Stimulated activated CD8-positive, alpha-beta memory T cell treated with anti-CD3 and anti-CD28 coated beads, Interleukin-7, amount 100 ng/mL, for 4 hours (primary cell): ENCODE data around the gene RAB7A.
"Not testable (repeated sequence)": the region's sequence is repeated elsewhere in the genome, so short reads cannot be mapped to it uniquely, and the experiment has no call there.

Experiments
- DNase-seq, 2 donors: peaks; one replicate each; pipeline ENCODE4 v3.0.0-alpha.2; 2020; ENCODE audit warnings: low read depth in 2 of 2

Gene RAB7A

DNA sequence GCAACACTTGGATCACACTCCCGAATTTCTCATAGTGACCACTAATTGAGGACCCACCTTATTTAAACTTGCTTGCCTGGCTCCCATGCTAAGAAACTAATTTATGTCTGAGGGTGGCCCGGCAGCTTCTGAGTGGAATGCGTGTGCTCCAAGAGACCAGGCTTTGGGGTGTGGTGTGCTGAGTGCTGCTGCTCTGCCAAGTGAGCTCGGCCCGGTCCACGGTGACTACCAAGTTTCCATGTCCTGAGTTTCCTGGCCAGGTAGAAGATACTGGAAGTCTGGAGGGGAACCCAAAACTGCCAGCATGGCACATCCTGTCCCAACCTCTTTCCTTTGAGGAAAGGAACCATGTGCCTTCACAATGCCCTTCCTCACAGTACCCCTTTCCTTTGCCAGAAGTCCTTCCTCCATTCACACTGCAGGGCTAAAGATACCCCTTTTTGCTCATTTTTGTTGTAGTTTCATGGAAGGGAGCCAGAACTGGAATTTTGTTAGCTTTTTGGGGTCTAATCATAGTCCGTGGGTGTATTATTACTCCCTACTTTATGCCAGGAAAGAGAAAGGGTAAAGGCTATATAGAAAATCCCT, 94.4 kb downstream of the RAB7A start:
- no peak for DNase-seq

DNA sequence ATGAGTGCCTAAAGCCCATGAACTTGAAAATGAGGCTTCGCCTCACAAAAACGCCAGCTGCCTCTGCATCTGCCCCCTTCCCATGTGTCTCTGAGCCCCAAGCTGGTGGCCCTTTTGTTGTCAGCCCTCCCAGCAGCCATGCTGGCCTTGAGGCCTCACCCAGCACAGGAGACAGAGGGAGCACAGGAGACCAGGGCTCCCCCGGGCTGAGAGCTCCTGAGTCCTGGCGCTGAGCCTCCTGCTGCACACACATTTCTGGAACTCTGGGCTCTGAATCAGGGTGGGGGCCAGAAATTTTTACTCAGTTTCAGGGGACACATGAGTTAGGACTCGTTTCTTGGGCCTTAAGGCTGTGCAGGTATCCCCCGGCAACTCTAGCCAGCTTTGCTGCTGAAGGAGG, 97.0 kb downstream of the RAB7A start:
- no peak for DNase-seq

DNA sequence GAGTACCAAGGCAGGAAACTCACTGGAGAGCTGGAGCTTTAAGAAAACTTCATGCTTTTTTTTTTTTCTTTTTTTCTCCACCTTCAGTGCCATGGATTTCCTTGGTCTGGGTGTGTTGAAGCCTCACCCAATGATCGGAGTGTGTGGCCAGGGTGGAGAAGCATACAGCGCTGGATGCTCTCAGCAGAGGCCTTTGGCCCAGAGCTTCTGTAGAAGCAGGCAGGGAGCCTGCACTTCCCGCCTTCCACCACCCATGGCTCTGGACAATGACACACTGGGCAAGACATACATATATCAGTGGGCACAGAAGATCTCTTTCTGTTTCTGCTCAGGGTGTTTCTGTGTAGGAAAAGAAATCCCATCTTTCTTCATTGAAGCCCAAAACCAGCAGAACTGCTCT, 97.6 kb downstream of the RAB7A start:
- no peak for DNase-seq

DNA sequence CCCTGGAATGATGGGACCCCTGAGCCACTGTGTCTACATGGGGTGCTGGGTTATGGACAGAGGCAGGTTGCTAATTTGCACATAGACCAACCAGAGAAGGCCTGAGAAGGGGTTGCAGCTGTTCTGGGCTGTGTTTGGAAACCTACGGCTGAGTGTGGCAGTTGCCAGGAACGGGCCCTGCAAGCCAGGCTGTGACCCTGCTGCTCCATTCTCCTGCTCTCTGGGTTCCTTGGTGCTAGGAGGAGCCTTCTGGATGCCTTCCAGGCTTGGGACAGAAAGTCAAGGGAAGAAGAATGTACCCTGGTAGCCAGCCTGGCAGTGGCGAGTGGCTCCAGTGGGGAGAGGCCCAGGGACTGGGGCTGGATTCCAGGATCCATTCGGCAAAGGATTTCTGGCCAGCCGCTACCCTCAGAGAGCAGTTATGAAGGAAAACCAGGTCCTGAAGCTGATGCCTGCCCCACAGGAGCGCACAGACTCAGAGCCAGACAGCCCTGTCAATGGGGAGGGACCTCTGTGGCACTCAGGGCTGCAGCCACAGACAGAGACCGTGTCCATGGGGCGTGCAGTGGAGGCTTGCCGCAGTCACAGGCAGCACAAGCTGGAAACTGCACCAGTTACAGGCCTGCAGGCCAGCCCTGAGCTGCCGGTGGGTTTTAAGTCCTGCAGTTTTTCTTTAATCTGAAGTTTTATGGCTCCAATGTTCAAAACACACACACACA, 98.3 kb downstream of the RAB7A start:
- DNase-seq = no peak

DNA sequence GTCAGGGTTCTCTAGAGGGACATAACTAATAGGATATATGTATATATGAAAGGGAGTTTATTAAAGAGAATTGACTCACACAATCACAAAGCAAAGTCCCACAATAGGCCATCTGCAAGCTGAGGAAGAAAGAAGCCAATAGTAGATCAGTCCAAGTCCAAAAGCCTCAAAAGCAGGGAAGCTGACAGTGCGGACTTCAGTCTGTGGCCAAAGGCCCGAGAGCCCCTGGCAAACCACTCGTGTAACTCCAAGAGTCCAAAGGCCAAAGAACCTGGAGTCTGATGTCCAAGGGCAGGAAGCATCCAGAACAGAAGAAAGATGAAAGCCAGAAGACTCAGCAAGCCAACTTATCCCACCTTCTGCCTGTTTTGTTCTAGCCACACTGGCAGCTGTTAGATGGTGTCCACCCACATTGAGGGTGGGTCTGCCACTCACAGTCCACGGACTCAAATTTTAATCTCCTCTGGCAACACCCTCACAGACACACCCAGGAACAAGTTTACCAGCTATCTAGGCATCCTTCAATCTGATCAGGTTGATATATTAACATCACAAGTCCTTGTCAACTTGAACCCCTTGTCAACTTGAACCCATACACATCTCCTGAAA, 99.2 kb downstream of the RAB7A start:
- DNase-seq = no peak

DNA sequence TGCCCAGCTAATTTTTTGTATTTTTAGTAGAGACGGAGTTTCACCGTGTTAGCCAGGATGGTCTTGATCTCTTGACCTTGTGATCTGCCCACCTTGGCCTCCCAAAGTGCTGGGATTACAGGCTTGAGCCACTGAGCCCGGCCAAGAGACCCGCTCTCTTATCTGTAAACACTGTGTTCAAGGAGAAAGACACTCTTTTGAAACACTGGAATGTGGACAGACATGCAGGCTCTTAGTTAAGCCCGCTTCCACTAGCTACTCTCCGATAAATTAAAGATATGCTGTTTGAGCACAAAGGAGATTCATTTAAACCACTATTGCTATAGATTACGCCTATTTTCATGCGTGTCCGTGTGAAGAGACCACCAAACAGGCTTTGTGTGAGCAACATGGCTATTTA, 103.1 kb downstream of the RAB7A start:
- DNase-seq = not testable (repeated sequence)

DNA sequence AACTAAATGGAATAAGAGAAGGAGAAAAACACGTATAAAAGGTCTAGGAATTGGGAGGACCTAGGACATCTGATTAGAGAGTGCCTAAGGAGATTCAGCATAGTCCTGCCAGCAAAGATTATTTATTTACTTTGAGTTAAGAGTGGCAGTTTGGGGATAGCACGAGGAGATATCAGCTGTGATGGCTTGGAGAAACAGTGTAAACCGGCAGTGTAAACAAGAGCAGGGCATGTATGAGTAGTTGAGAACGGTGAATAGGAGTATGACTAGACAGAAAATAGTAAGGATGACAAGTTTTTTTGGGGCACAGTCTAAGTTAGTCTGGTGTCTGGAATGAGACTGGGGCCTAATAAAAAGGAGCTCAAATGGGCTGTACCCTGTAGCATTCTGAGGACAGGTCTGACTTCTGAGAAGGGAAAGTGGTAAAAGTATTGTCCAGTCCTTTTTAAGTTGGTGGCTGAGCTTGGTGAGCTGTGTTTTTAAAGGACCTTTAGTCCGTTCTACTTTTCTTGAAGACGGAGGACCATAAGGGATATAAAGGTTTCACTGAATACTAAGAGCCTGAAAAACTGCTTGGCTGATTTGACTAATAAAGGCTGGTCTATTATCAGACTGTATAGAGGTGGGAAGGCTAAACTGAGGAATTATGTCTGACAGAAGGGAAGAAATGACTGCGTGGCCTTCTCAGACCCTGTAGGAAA, 104.1 kb downstream of the RAB7A start:
- not testable (repeated sequence) for DNase-seq

DNA sequence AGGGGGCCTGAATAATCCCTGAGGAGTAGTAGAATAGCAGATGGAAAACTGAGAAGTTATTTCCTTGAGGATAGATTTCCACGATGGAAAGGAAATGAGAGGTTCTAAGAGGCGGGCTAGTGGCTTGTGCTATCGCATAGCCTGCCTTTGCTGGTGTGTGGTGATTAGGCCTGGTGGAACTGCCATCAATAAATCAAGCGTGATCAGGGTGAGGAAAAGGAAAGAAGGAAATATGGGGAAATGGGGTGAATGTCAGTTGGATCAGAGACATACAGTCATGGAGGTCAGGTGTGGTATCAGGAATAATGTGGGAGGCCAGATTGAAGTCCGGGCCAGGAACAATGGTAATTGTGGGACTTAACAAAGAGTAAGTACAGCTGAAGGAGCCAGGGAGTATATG, 104.8 kb downstream of the RAB7A start:
- DNase-seq = not testable (repeated sequence)

DNA sequence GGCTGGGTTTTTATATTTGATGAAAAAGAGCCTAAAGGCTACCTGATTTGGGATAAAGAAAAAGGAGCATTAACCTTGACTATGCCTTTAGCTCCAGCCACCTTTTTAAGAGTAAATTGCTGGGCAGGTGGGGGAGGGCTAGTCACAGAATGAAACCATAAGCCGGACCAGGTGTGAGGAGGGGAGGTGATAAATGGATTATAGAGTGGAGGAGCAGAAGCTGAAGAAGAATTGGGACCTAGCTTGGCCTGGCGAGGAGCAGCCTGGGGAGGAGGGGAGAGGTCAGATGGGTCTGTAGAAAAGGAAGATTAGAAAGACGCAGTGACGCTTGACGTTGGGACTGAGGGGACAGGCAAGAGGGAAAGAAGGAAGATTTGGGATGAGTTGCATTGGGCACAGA, 107.0 kb downstream of the RAB7A start:
- not testable (repeated sequence) for DNase-seq

DNA sequence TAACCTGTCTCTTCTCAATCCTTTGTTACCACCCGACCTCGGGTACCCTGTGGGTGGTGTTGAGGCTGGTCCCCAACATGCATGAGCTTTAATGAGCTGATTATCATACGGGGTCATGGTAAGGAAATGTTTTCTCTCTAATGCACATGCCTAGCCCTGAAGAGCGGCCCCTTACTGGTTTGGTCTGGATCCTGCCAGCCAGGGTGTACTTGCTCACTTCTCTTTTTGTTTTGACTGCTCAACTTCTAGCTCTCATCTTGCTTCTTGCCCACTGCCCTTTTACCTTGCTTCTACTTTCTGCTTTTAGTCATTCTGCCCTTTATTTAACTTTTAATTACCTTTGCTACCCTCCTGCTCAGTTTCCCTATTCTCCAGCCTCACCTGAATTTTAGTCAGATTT, 109.1 kb downstream of the RAB7A start:
- DNase-seq = no peak

DNA sequence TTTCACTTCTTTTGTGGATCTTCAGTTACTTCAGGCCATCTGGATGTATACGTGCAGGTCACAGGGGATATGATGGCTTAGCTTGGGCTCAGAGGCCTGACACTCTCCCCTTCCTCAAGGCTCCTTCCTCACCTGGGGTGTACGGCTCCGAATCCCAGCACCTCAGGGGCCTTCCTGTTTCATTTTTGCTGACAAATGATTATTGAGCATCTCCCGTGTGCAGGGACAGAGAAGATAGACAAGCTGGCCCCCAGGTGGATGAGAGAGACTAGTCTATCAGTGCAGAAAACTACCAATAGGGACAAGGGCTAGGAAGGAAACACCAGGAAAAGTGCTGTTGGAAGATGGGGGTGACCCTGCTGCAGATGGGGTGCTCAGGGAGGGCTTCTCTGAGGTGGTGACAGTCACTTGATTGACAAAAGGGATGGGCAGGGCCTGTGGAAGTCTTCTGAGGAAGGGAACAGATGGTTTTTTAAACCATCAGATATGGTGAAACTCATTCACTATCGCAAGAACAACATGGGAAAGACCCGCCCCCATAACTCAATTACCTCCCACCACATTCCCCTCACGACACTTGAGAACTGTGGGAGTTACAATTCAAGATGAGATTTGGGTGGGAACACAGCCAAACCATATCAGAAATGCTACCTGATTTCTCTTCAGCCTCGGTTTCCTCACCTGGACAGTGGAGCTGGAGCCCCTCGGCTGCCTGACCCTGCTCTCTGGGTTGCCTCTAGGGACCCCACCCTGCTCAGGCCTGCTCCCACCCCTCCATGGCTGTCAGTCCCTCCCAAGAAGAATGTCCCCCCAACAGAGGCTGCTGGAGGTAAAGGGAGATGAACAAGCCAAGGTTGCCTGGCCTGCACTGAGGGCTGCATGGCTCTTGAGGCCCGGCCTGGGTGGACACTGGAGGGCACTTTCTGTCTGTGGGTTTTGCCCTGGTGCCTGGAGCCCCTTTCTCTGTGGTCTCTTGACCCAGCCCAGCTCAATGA, 116.2 kb downstream of the RAB7A start:
- no peak for DNase-seq

DNA sequence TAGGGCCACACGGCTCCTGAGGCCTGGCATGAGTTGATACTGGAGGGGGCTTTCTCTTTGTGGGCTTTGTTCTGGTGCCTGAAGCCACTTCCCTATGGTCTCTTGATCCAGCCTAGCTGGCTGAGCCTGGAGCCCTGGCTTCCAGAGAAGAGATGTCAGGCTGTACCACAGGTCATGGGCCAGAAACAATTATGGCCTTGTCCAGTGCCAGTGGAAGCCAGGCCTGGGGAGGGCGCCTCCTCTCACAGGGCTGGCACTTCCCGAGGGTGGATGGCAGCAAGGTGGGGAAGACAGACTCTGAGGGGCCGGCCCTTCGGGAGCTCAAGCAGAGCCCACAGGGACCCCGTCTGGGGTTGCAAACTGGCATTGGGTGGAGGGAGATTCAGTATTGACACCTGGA, 118.5 kb downstream of the RAB7A start:
- DNase-seq = no peak

DNA sequence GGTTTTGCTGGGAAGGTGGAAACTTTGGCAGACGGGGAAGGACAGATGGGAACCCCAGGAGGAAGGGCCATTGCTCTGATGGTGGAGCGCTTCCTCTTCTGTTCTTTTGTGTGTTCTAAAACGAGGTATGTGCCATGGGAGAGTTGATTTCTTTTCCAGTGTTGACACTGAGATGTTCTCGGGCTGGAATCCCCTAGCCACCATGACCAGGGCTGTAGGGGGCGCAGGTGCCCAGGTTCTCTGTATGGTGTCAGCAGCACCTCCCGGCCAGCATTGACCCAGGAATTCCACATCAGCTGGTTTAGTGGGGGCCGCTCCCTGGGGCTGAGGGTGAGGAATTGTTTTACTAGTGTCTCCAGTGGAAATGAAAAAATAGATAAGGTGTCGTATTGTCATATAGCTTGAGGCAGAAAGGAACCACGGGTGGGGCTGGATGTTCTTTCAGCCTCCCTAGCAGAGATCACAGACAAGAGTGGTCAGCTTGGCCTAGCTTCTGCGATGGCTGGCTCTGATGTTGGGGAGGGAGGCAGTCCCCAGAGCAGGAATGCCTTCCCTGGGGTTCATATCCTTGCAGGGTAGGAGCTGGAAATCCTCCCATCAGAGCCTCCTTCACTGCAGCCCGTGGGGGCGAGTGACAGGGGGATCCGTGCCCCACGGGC, 119.3 kb downstream of the RAB7A start:
- no peak for DNase-seq

DNA sequence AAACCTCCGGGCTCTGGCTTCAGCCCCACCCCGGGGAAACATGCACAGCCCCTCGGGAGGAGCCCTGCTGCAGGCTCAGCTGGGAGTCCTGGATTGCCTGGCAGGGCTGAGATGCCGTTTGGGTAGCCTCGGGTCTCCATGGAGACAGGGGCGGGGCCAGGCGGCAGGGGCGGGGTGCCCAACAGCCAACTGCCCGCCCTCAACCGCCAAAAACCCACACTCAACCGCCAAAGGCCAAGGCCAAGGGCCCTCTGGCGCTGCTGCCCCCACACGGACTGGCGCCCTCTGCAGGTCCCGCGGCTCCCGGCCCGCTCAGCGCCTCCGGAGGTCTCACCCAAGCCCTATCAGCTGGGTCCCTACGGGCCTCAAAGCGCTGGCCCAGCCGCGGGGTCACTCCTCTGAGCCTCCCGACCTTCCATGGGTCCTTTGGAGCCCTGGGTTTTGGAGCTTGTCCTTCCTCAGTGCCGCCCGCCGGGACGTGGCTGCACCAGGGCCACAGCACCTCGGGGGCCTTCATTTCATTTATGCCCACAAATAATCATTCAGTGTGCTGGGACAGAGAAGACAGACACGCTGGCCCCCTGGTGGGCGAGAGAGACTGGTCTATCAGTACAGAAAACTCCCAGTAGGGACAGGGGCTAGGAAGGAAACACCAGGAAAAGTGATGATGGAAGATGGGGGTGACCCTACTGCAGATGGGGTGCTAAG, 119.9 kb downstream of the RAB7A start:
- DNase-seq = peak; percentile 60 to 74

DNA sequence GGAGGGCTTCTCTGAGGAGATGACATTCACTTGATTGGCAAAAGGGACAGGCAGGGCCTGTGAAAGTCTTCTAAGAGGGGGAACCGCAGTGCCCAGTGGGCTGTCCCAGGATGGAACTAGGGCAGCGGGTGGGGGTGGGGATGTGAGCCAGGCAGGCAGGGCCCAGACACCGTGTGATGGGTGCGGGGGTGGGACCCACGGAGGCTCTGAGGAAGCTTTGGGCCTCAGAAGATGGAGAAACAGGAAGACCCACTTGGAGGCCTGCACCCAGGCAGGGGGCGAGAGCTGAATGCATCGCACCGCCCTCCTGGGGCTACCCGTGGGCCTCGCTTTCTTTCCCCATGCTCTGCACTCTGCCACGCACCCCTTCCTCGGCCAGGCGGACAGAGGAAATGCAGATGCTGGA, 120.5 kb downstream of the RAB7A start:
- no peak for DNase-seq

DNA sequence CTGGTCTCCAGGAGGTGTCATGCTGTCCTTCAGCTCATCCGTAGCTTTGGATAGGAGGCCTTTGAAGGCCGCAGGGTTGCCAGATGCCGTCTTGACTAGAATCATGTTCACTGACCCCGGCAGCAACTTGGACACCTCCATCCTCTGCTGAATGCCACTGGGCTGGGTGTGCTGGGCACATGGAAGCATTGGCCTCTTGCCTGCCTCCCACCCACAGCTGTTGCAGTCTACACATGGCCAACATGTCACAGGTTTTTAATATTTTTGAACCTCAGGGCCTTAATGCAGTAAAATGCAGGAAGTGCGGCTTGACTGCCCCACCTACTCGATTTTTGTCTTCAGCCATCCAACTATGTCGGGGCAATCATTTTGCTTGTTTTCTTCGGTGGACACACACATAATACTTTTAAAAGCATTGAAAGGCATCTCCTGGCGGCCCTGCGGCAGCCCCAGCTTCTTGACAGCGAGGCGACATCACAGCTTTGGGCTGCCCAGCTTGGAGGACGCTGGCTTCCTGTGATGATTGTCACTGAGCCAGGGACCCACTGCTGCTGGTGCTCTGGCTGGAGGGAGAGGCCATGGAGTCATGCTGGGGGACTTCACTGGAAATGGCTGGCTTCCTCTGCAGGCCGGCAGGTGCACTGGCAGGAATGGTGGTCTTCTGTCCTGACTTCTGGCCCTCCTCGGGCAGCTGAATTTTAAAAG, 121.8 kb downstream of the RAB7A start:
- DNase-seq = no peak

DNA sequence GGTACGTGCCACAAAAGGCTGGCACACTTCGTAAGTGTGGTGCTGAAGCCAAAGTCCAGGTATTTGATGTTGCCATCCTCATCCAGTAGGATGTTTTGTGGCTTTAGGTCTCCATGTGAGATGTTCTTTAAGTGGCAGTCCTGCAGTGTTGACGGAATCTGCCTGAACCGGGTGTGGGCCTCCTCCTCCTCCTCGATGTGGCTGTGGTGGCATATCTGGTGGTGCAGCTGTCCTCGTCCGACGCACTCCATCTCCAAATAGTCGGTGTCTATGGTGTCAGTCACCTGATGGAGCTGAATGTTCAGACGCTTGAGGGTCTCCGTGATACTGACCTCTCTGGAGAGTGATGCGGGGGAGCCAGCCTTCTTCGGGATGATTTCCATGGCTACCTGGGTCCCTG, 123.0 kb downstream of the RAB7A start:
- no peak for DNase-seq

DNA sequence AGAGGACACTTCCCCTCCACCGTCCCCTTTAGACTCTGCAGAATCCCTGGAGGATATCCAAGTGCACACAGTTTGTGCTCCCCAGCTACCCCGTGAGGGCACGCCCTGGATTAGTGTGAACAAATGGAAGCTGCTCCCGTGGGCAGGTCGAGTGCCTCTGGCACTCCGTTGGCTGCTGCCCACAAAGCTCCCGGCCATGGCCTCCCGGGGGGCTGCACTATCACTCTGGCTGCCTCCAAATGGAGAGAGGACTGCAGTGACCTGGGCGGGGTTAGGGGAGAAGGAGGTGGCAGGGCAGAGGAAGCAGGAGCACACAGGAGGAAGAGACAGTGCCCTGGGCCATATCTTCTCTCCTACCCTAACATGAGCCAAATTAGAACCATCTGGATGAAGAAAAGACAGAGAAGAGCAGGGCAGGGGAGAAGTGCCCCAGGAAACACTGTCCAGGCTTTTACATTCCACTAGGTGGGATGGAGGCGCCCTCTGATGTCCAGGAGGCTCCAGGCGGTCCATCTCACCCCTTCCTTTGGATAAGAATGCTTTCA, 124.0 kb downstream of the RAB7A start:
- no peak for DNase-seq

DNA sequence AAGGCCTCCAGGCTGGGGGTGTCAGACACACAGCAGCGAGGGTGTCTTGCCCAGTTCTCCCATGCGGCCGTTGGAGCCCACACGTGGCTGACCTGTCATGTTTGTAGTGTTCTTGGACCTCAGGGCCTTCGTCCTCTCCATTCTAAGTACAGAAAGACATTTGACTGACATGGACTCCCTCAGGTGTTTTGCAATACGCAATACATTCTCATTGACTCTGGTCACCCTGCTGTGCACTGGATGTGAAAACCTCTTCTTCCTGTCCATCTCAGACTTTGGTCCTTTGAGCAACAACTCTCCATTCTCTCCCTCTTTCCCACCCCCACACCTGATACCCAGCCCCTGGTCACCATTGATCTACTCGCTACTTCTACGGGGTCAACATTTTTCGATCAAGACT, 124.6 kb downstream of the RAB7A start:
- DNase-seq = no peak
